Ammon's horn (tissue), 1 donor: ENCODE measurements around the gene CD47.

Source experiments
- DNase-seq: peaks from one replicate; pipeline ENCODE4 v3.0.0-alpha.2; 2016; ENCODE audit warnings: low spot score

The CD47 gene

GRCh38 chr3:108051005-108051404 lies 39.8 kb downstream of the CD47 start:
- no peak for DNase-seq

DNA sequence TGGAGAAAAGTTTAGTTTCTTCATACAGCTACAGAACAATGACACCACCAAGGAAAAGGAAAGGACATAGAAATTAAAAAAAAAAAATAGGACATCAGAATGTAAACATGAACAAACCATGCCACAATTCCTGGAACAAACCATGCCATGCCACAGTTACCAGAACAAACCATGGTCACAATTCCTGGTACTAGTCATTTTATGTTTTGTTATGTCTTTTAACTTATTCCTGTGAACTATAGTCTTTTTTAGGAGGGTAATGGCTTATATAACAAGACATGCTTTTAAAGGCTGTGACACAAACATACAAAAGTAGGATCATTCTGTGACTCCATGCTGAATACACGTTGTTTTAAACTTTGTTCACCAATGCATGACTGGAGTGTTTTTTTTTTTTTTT lies 42.8 kb downstream of the CD47 start:
- DNase-seq = no peak

DNA sequence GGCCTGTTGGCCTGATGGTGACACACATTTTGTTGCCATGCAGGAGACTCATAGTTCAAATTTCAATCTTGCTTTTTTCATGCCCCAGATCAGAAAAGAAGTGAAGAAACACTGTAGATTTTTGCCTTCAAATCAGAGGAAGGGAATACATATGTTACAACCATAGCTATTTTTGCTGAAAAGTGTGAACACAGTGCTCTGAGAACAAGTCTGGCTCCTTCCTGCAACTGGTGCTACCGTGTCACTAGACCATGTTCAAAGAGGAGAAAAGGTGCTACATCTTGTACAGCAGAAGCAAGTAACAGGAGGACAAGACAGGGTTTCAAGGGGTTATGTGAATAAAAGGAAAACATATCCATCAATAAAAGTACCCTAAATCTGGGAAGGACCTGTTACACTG lies 44.6 kb downstream of the CD47 start:
- DNase-seq = no peak

- peak; percentile 22 for DNase-seq
Observed at GRCh38 chr3:108044699-108045098, 46.1 kb downstream of the CD47 start.

DNA sequence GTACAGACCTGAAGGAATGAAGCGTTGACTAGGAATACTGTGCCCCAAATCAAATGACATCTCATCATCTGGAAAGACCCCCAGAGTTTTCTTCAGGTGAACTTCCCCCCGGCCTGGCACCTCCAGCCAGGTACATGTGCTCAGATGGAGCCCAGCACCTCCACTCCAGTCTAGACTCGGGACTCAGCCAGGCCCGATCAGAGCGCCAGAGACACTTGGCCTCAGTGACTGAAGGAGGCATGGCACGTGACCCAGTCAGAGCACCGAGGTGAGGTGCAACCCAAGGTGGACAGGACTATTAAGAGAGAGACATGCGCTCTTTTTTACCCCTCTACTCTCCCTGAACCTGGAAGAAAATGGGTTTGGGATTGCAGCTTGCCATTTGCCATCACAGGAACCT lies 48.5 kb downstream of the CD47 start:
- no peak for DNase-seq

DNA sequence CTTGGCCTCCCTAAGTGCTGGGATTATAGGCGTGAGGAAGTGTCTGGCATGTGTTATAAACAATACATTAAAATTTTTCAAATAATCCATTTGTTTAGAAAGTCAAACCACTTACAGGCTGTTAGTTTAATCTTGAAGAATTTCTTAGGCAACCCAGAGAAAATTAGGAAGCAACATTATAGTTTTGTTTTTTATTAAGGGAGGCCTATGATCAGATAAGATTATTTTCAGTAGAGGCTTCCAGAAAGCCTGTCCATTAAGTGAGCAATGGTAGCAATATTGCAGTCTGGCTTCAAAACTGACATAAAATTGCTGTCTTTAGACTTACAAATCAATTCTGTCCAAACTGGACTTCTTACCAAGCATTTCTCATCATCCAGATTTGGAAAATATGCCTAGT lies 49.6 kb downstream of the CD47 start:
- no peak for DNase-seq

DNA sequence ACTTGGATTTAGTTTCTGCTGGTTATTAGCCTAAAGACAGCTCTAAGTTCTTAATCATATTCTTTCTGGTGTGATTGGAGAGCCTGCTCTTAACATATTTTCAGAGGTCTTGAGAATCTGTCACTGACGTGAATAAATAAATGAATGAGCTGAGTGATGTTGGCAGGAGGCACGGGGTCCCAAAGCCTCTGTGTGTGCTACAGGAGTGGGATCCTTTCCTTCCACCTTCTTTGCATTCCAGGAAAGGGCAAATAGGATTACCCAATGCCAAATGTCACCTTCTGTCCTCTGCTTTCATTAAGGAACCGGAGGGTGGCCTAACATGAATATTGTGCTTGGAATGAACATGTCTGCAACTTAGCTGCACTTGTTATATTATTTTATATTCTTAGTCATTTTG lies 53.1 kb downstream of the CD47 start:
- DNase-seq = no peak

- DNase-seq = peak; percentile 52
Observed at GRCh38 chr3:108036984-108037741, 53.7 kb downstream of the CD47 start.

GRCh38 chr3:108036401-108036800 lies 54.4 kb downstream of the CD47 start:
- DNase-seq = no peak

GRCh38 chr3:108035751-108036150 lies 55.1 kb downstream of the CD47 start:
- no peak for DNase-seq

DNA sequence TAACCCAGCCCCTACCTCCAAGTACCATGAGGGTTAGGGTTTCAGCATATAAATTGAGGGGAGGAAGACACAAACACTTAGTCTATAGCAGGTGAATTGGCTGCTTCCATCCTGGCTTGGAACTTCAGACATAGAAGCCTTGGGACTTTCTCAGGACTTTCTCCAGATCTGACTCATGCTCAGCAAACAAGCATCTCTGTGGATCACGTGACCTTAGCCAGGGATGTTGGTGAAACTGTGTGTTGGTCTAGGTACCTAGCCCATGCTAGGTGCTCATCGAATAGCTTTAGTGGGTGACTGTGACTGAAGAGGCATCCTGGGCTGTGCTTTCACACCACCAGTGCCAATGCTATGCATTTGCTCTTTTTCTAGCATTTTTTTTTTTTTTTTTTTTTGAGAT lies 58.9 kb downstream of the CD47 start:
- DNase-seq = no peak

DNA sequence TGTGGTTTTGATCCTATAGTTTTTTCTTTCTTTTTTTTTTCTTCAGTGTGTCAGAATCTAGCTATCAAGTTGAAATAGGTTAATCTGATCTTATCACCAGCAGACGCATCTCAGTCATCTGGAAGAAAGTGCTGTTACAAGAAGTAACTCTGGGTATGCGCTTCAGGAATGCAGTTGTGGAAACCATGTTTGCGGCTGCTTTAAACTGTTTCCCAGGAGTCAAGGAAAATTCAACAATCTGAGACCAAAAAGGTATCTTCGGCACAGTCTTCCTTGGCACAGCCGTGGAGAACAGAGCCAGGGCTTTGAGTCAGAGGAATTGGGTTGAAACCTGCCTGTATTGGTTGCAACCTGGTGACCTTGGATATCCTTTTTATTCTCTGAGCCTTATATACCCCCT lies 59.9 kb downstream of the CD47 start:
- no peak for DNase-seq

DNA sequence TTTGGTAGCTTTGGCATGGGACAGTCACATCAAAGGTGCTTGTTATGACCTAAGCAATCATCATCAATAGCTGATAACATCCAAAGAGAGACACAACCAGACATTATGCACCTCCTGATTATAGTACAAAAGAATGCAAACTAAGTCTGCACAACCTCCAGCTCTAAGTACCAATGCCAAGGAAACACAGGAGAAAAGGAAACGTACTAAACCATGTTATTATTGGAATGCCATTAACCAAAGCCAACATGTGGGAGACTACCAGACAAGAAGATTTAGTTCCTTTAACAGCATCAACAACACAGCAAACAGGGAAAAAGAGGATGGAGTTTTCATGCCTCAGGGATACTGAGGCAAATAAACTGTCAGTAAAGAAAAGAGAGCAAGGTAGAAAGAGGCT lies 61.4 kb downstream of the CD47 start:
- DNase-seq = no peak

GRCh38 chr3:108028896-108029295 lies 61.9 kb downstream of the CD47 start:
- DNase-seq = no peak

- DNase-seq = no peak
Observed at GRCh38 chr3:108025177-108025576, 65.7 kb downstream of the CD47 start.

- DNase-seq = no peak
Observed at GRCh38 chr3:108024146-108024850, 66.5 kb downstream of the CD47 start.

GRCh38 chr3:108022256-108023150 lies 68.3 kb downstream of the CD47 start:
- no peak for DNase-seq

GRCh38 chr3:108021533-108021932 lies 69.3 kb downstream of the CD47 start:
- no peak for DNase-seq

DNA sequence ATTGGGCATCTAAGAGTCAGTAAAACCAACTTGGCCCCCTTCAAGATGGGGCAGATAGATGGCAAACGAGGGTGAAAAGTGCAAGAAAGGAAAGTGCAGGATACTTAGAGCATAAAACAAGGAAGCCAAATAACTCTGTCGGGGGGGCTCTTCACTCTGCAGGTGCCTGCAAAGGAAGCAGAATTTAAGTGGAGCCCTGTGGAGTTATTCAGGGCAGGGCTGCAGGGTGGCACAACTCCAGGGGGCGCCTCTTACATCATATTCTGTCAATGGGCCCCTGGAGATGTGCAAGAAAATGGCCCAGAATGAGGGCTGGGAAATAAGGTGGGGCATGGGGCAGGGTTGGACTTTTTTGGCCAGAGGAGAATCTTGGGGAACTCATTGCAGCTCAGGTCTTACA lies 69.7 kb downstream of the CD47 start:
- no peak for DNase-seq

GRCh38 chr3:108018552-108018951 lies 72.3 kb downstream of the CD47 start:
- no peak for DNase-seq

GRCh38 chr3:108017587-108017986 lies 73.2 kb downstream of the CD47 start:
- no peak for DNase-seq

GRCh38 chr3:108014943-108015342 lies 75.9 kb downstream of the CD47 start:
- no peak for DNase-seq
